ENCODE data around the gene LRRN4CL. TPM values are rescaled to one million over a fixed set of nuclear protein-coding genes. Genes with fewer than 3 reads are reported as not detected.
A peak's percentile ranks its signal among the peaks of the same experiment; 100 is the strongest.

Gene LRRN4CL
- total RNA-seq, 1 donor from 2014 or later: 0.20 TPM

DNA sequence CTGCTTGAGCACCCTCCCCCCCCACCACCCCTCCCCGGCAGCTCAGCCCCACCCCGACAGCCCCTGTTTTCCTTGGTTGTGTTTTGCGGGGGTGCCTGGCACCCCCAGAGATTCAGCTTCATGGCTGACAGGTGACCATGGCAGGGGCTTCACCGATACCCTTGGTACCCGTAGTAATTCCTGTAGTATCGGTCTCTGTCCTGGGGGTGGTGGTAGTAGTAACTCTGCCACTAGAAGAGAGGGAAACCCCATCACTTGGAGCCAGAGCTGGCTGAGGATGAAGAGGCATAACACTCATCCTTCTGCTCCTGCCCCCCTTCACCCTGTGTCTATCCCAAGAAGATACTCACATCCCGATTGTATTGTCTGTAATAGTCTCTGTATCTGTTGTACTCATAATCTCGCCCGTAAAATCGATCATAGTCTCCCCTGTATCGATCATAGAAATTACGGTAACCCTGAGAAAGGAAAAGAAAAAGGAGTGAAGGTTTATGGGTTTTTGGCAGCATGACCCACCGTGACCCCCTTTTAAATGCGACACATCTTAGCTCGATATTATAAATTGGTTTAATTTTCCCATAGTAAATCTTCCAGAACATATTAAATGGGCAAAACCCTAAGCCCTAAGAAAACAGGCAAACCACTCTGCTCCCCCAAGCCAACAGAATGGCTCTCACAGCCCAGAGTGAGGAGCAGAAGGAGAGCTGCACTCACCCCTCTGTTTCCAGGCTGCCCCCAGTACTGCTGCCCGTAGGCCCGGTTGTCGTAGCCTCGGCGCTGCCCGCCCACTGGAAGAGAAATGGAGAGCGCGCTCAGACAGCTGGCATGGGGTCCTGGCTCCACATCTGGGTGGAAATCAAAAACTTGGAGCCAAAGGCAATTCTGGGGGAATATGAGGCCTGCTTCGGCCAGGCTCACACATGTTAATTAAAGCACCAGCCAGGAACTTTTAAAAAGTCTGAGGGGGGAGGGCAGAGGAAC, 26.1 kb upstream of the LRRN4CL start:
- TF ChIP-seq, protein P1, sequence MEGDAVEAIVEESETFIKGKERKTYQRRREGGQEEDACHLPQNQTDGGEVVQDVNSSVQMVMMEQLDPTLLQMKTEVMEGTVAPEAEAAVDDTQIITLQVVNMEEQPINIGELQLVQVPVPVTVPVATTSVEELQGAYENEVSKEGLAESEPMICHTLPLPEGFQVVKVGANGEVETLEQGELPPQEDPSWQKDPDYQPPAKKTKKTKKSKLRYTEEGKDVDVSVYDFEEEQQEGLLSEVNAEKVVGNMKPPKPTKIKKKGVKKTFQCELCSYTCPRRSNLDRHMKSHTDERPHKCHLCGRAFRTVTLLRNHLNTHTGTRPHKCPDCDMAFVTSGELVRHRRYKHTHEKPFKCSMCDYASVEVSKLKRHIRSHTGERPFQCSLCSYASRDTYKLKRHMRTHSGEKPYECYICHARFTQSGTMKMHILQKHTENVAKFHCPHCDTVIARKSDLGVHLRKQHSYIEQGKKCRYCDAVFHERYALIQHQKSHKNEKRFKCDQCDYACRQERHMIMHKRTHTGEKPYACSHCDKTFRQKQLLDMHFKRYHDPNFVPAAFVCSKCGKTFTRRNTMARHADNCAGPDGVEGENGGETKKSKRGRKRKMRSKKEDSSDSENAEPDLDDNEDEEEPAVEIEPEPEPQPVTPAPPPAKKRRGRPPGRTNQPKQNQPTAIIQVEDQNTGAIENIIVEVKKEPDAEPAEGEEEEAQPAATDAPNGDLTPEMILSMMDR (IDR thresholded peaks at IDR 0.05): no peak

DNA sequence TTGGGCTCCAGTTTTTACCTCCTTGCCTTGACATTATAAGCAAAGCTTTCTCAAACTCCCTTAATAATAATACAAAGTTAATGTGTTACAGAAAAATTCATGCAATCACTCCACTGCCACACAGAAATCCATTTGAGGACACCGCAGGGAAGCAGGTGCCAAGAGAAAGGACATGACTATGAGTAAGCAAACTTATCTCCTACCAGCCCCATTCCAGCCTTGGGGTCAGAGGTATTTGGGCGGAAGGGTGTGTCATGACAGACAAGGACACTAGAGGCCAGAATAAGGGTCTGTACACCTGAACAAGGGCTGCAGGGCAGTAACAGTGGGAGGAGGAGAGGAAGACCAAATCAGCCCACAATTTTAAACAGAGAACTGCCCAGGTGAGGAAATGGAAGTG, 24.0 kb upstream of the LRRN4CL start:
- Mint-ChIP-seq H3K27ac (ENCODE audit: unreplicated experiment) (peak overlapping the region; percentile 37), H3K4me1 (ENCODE audit: low read depth) (peaks cover 27% of the 10 kb centered on the region), H3K4me3 (ENCODE audit: unreplicated experiment) (no peak overlapping the region), H3K9me3 (ENCODE audit: low read depth) (no peaks in the 10 kb centered on the region), H3K36me3 (ENCODE audit: low read depth) (peaks cover 39% of the 10 kb centered on the region), H3K27me3 (ENCODE audit: low read depth) (no peaks in the 10 kb centered on the region)
- no peak for DNase-seq (ENCODE audit: low spot score)
- TF ChIP-seq, protein P1 (IDR thresholded peaks at IDR 0.05): no peak

More for the DNA sequence above, 26.1 kb upstream of the LRRN4CL start:
- Mint-ChIP-seq H3K4me3 (ENCODE audit: unreplicated experiment) (no peak overlapping the region), H3K36me3 (ENCODE audit: low read depth) (peaks cover 49% of the 10 kb centered on the region), H3K4me1 (ENCODE audit: low read depth) (peaks cover 8% of the 10 kb centered on the region), H3K27me3 (ENCODE audit: low read depth) (no peaks in the 10 kb centered on the region), H3K27ac (ENCODE audit: unreplicated experiment) (peak overlapping the region; percentile 61), H3K9me3 (ENCODE audit: low read depth) (no peaks in the 10 kb centered on the region)
- peak; percentile 72 for DNase-seq (ENCODE audit: low spot score)

DNA sequence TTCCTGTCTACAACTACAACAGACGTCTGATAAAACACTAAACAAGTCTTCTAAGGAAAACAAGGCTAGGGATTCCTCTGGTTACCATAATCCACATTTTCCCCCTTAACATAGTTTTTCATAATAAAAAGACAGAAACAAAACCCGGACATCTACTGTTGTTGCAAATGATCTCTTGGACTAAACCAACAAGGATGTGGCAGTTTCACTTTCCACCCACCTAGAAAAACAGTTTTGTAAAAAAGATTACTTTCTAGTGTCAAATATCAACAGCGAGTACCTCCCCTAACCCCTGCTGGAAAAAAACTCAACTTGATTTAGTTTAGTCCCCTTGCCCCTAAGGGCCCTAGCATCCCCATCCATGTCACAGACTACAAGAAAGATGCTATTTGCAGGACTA, 23.5 kb upstream of the LRRN4CL start:
- Mint-ChIP-seq H3K4me3 (ENCODE audit: unreplicated experiment) (no peak overlapping the region), H3K36me3 (ENCODE audit: low read depth) (peaks cover 34% of the 10 kb centered on the region), H3K4me1 (ENCODE audit: low read depth) (peaks cover 25% of the 10 kb centered on the region), H3K9me3 (ENCODE audit: low read depth) (no peaks in the 10 kb centered on the region), H3K27me3 (ENCODE audit: low read depth) (no peaks in the 10 kb centered on the region), H3K27ac (ENCODE audit: unreplicated experiment) (peak overlapping the region; percentile 30)
- TF ChIP-seq, protein P1 (IDR thresholded peaks at IDR 0.05): no peak
- no peak for DNase-seq (ENCODE audit: low spot score)

DNA sequence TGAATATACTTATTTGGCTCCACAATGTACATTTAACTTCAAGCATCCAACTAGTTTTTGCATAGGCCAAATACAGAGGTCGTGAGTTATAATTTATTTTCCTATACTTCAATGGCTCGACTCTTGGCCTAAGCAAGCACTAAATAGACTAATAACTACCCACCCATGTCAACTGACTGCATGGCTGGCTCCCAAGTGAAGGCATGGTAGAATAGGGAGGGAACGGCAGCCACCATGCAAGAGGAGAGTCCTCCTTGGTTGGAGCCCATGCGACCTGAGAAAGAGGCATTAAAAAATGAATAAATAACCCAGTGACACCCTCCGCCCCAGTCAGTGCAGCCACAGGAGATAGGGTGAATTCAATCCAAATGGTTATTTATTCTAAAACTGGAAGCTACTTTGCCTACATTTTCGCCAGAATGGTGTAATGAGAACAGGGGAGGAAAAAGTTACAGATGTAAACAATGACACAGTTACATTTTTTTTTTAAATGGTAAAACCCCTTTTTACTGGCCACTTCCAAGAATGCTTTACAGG, 23.0 kb upstream of the LRRN4CL start:
- H3K4me1 Mint-ChIP-seq (ENCODE audit: low read depth): peaks cover 26% of the 10 kb centered on the region

DNA sequence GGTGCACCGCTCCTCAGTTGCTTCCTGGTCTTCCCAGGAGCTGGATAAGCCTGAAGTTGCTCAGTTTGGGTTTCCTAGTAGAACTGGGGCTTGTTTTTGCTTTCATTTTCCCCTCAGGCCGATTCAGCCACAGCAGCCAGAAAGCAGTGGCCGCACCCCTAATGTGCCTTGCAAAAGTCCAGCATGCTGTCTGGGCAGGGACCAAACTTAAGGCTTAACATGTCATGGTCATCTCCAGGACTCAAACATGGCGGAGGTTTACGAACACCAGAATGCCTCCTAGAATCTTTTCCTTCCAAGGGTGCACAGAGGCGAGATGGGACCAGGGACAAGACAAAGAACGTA, 20.6 kb upstream of the LRRN4CL start:
- no peak for DNase-seq (ENCODE audit: low spot score)
- peak overlapping the region; percentile 99 for H3K27ac Mint-ChIP-seq (ENCODE audit: unreplicated experiment)
- peak overlapping the region; percentile 87 for H3K4me3 Mint-ChIP-seq (ENCODE audit: unreplicated experiment)
- TF ChIP-seq, protein P1 (IDR thresholded peaks at IDR 0.05): no peak
- peaks cover 42% of the 10 kb centered on the region for H3K4me1 Mint-ChIP-seq (ENCODE audit: low read depth)
- H3K27me3 Mint-ChIP-seq (ENCODE audit: low read depth): no peaks in the 10 kb centered on the region
- no peaks in the 10 kb centered on the region for H3K9me3 Mint-ChIP-seq (ENCODE audit: low read depth)
- H3K36me3 Mint-ChIP-seq (ENCODE audit: low read depth): peaks cover 17% of the 10 kb centered on the region

More for the DNA sequence above, 23.0 kb upstream of the LRRN4CL start:
- H3K27me3 Mint-ChIP-seq (ENCODE audit: low read depth): no peaks in the 10 kb centered on the region
- DNase-seq (ENCODE audit: low spot score): no peak
- no peaks in the 10 kb centered on the region for H3K9me3 Mint-ChIP-seq (ENCODE audit: low read depth)
- H3K4me3 Mint-ChIP-seq (ENCODE audit: unreplicated experiment): no peak overlapping the region
- H3K36me3 Mint-ChIP-seq (ENCODE audit: low read depth): peaks cover 34% of the 10 kb centered on the region
- TF ChIP-seq, protein P1 (IDR thresholded peaks at IDR 0.05): no peak
- peak overlapping the region; percentile 9 for H3K27ac Mint-ChIP-seq (ENCODE audit: unreplicated experiment)
